Measurements from ENCODE around the gene C1RL. TPM values are rescaled to one million over a fixed set of nuclear protein-coding genes. Genes with fewer than 3 reads are reported as not detected.

C1RL gene
- 26.6 and 29.6 TPM in 2 replicates for total RNA-seq

- peak; percentile 98 for TF ChIP-seq CTCF (IDR thresholded peaks at IDR 0.05; ENCODE audit: insufficient read depth, low read length, poor library complexity, severe bottlenecking)
- Histone ChIP-seq H3K27me3 (ENCODE audit: control insufficient read depth, insufficient read depth, low read length) (no peaks in the 10 kb centered on the region), H3K36me3 (ENCODE audit: control insufficient read depth, insufficient read depth, low read length) (peaks cover 1% of the 10 kb centered on the region), H3K4me3 (ENCODE audit: low read depth, low read length) (peak within 1 kb of the TSS; percentile 58)
- DNase-seq (ENCODE audit: low read depth): peak; percentile 39
Measured at GRCh38 chr12:7108796-7109571, at the start of gene C1RL. TSS of gene C1RL (minus strand) at chr12:7109214. CDS start at chr12:7109180, 34 bp downstream.

- peaks cover 3% of the 10 kb centered on the region for H3K27me3 ChIP-seq (ENCODE audit: control insufficient read depth, insufficient read depth, low read length)
- H3K36me3 ChIP-seq (ENCODE audit: control insufficient read depth, insufficient read depth, low read length): peaks cover 1% of the 10 kb centered on the region
- no peak overlapping the region for H3K4me3 ChIP-seq (ENCODE audit: low read depth, low read length)
- no peak for TF ChIP-seq CTCF (IDR thresholded peaks at IDR 0.05; ENCODE audit: insufficient read depth, low read length, poor library complexity, severe bottlenecking)
- no peak for DNase-seq (ENCODE audit: low read depth)
Measured at GRCh38 chr12:7157391-7157790, 48.4 kb upstream of the C1RL start.

GRCh38 chr12:7156259-7157197, 47.5 kb upstream of the C1RL start:
- no peak for DNase-seq (ENCODE audit: low read depth)
- Histone ChIP-seq H3K4me3 (ENCODE audit: low read depth, low read length) (no peak overlapping the region), H3K27me3 (ENCODE audit: control insufficient read depth, insufficient read depth, low read length) (no peaks in the 10 kb centered on the region), H3K36me3 (ENCODE audit: control insufficient read depth, insufficient read depth, low read length) (peaks cover 1% of the 10 kb centered on the region)
- TF ChIP-seq CTCF (IDR thresholded peaks at IDR 0.05; ENCODE audit: insufficient read depth, low read length, poor library complexity, severe bottlenecking): no peak

- TF ChIP-seq CTCF (IDR thresholded peaks at IDR 0.05; ENCODE audit: insufficient read depth, low read length, poor library complexity, severe bottlenecking): no peak
- H3K36me3 ChIP-seq (ENCODE audit: control insufficient read depth, insufficient read depth, low read length): peaks cover 1% of the 10 kb centered on the region
- no peaks in the 10 kb centered on the region for H3K27me3 ChIP-seq (ENCODE audit: control insufficient read depth, insufficient read depth, low read length)
- no peak for DNase-seq (ENCODE audit: low read depth)
- H3K4me3 ChIP-seq (ENCODE audit: low read depth, low read length): no peak overlapping the region
Measured at GRCh38 chr12:7155471-7156034, 46.5 kb upstream of the C1RL start.

- TF ChIP-seq CTCF (IDR thresholded peaks at IDR 0.05; ENCODE audit: insufficient read depth, low read length, poor library complexity, severe bottlenecking): no peak
- H3K36me3 ChIP-seq (ENCODE audit: control insufficient read depth, insufficient read depth, low read length): peaks cover 1% of the 10 kb centered on the region
- H3K27me3 ChIP-seq (ENCODE audit: control insufficient read depth, insufficient read depth, low read length): no peaks in the 10 kb centered on the region
- no peak for DNase-seq (ENCODE audit: low read depth)
- H3K4me3 ChIP-seq (ENCODE audit: low read depth, low read length): no peak overlapping the region
Measured at GRCh38 chr12:7154901-7155470, 46.0 kb upstream of the C1RL start.
